SK-N-SH (cell line): ENCODE measurements around the gene AK2. TPM values are rescaled to one million over a fixed set of nuclear protein-coding genes. Genes with fewer than 3 reads are reported as not detected.

Experiments used
- CTCF ChIA-PET: fragments of 300-600, 350-600 bp; formaldehyde crosslinking; extraction: SDS; loops from one replicate; lab custom pipeline; 2021; lab: Yijun Ruan, JAX
- POLR2A ChIA-PET: fragments of 350-600 bp; sonication (Branson Sonifier 250); formaldehyde crosslinking; extraction: SDS; loops from one replicate; lab custom pipeline; 2020; ENCODE audit warnings: antibody characterized with exemption, inconsistent platforms; lab: Yijun Ruan, JAX
- DNase-seq: peaks from one replicate; pipeline ENCODE4 v3.0.0; 2012
- H2AFZ ChIP-seq: fragments of 200-600 bp; sonication (generic); 2 replicates; pipeline ENCODE4 v1.8.1; 2016; ENCODE audit warnings: antibody characterized with exemption, mild to moderate bottlenecking, low read depth
- H3F3A ChIP-seq: fragments of 200-600 bp; sonication (generic); replicated peaks from 2 replicates; pipeline ENCODE3; 2016; ENCODE audit warnings: antibody characterized with exemption, mild to moderate bottlenecking; ENCODE audit not compliant: insufficient read depth
- H3K27ac ChIP-seq, 2 experiments: fragments of 200-500 bp in 1 of 2; fragments of 200-600 bp in 1 of 2; sonication (Bioruptor generic) in 1 of 2; sonication (generic), shearing (Covaris generic) in 1 of 2; 2 replicates each; pipeline versions ENCODE4 v1.5.1 to v1.6.1; 2014 to 2016; ENCODE audit warnings: low read depth in 2 of 2, inconsistent platforms in 1 of 2, low read length in 1 of 2, mild to moderate bottlenecking in 1 of 2, mixed read lengths in 1 of 2
- H3K27me3 ChIP-seq: fragments of 200-600 bp; sonication (generic), shearing (Covaris generic); 2 replicates; pipeline ENCODE4 v1.6.1; 2016; ENCODE audit warnings: mixed run types; ENCODE audit not compliant: insufficient read depth
- H3K36me3 ChIP-seq, 2 experiments: fragments of 200-500 bp in 1 of 2; fragments of 200-600 bp in 1 of 2; sonication (Bioruptor generic) in 1 of 2; sonication (generic) in 1 of 2; replicated peaks in 1 of 2; 2 replicates each; pipeline versions ENCODE3 to v1.5.1; 2014 to 2016; ENCODE audit warnings: low read length in 1 of 2, mild to moderate bottlenecking in 1 of 2; ENCODE audit not compliant: insufficient read depth in 2 of 2, control insufficient read depth in 1 of 2
- H3K4me1 ChIP-seq, 2 experiments: fragments of 200-500 bp in 1 of 2; fragments of 200-600 bp in 1 of 2; sonication (Bioruptor generic) in 1 of 2; sonication (generic), shearing (Covaris generic) in 1 of 2; 2 replicates each; pipeline versions ENCODE4 v1.5.1 to v1.6.1; 2014 to 2016; ENCODE audit warnings: low read depth in 1 of 2, low read length in 1 of 2, mixed run types in 1 of 2; ENCODE audit not compliant: insufficient read depth in 2 of 2, control insufficient read depth in 1 of 2
- H3K4me2 ChIP-seq: fragments of 200-600 bp; sonication (generic), shearing (Covaris generic); 2 replicates; pipeline ENCODE4 v1.6.1; 2017; ENCODE audit warnings: mixed run types
- H3K4me3 ChIP-seq, 2 experiments: fragments of 200-500 bp in 1 of 2; fragments of 200-600 bp in 1 of 2; sonication (Bioruptor generic) in 1 of 2; sonication (generic), shearing (Covaris generic) in 1 of 2; 2 replicates each; pipeline versions ENCODE4 v1.5.1 to v1.8.1; 2014 to 2016; ENCODE audit warnings: low read depth in 2 of 2, inconsistent platforms in 1 of 2, low read length in 1 of 2, mild to moderate bottlenecking in 1 of 2, mixed read lengths in 1 of 2, moderate library complexity in 1 of 2
- H3K79me2 ChIP-seq: fragments of 200-600 bp; sonication (generic); 2 replicates; pipeline ENCODE4 v1.8.1; 2017; ENCODE audit warnings: mild to moderate bottlenecking; ENCODE audit not compliant: insufficient read depth
- H3K9ac ChIP-seq: fragments of 200-600 bp; sonication (generic); 2 replicates; pipeline ENCODE4 v1.6.1; 2017; ENCODE audit warnings: mixed run types
- H3K9me2 ChIP-seq: fragments of 200-600 bp; sonication (generic); 2 replicates; pipeline ENCODE4 v1.6.1; 2017; ENCODE audit warnings: mixed run types
- H3K9me3 ChIP-seq: fragments of 200-600 bp; sonication (generic); 2 replicates; pipeline ENCODE4 v1.6.1; 2017; ENCODE audit warnings: mixed run types, mild to moderate bottlenecking, moderate library complexity
- H4K20me1 ChIP-seq: fragments of 200-600 bp; sonication (generic); 2 replicates; pipeline ENCODE4 v1.6.1; 2017; ENCODE audit warnings: mild to moderate bottlenecking, mixed run types; ENCODE audit not compliant: insufficient read depth
- CHD2 ChIP-seq: fragments of 150-350 bp; IDR thresholded peaks from 2 replicates; pipeline ENCODE4 v1.6.1; 2018; ENCODE audit warnings: low read length; ENCODE audit not compliant: partially characterized antibody
- EP300 ChIP-seq, 2 experiments: IDR thresholded peaks; 2 replicates each; pipeline versions ENCODE4 v1.4.0 to v1.6.1; 2012; ENCODE audit warnings: borderline replicate concordance in 1 of 2, low read depth in 1 of 2, low read length in 1 of 2
- EZH2phosphoT487 ChIP-seq: fragments of 200-600 bp; sonication (generic); IDR thresholded peaks from 2 replicates; pipeline ENCODE4 v1.6.1; 2017; ENCODE audit warnings: low read depth, mixed run types, mild to moderate bottlenecking, antibody characterized with exemption, moderate library complexity, borderline replicate concordance
- GATA2 ChIP-seq: sonication (generic); formaldehyde crosslinking; IDR thresholded peaks from 2 replicates; pipeline ENCODE4 v1.5.0; 2020; ENCODE audit warnings: mild to moderate bottlenecking, missing genetic modification reagents
- JUND ChIP-seq: IDR thresholded peaks from 2 replicates; pipeline ENCODE4 v1.4.0; 2012
- MEF2A ChIP-seq: IDR thresholded peaks from 2 replicates; pipeline ENCODE4 v1.4.0; 2012; ENCODE audit warnings: low read depth, borderline replicate concordance
- NRF1 ChIP-seq: IDR thresholded peaks from 2 replicates; pipeline ENCODE4 v1.6.1; 2012; ENCODE audit warnings: low read depth, mild to moderate bottlenecking, low read length
- RFX5 ChIP-seq: IDR thresholded peaks from 2 replicates; pipeline ENCODE4 v1.6.1; 2012; ENCODE audit warnings: mild to moderate bottlenecking, improper control_type of control experiment, low read length
- RXRA ChIP-seq: IDR thresholded peaks from 2 replicates; pipeline ENCODE4 v1.4.0; 2012; ENCODE audit warnings: low read depth, mild to moderate bottlenecking, borderline replicate concordance
- SMC3 ChIP-seq: IDR thresholded peaks from 2 replicates; pipeline ENCODE4 v1.6.1; 2012; ENCODE audit warnings: low read depth, low read length, improper control_type of control experiment
- TAF1 ChIP-seq: IDR thresholded peaks from 2 replicates; pipeline ENCODE4 v1.6.1; 2012; ENCODE audit warnings: low read depth, mild to moderate bottlenecking, low read length, moderate library complexity, borderline replicate concordance
- TEAD4 ChIP-seq: IDR thresholded peaks from 2 replicates; pipeline ENCODE4 v1.4.0; 2012; ENCODE audit warnings: mild to moderate bottlenecking, borderline replicate concordance; ENCODE audit not compliant: insufficient read depth
- WGBS: methylation state at CpG from one replicate; pipeline ENCODE4 v1.1.6; 2017; ENCODE audit warnings: low lambda C conversion rate; 5-methylcytosine and 5-hydroxymethylcytosine counted together
- polyA plus RNA-seq, 3 experiments: library from polyadenylated mRNA; depleted of rRNA; stranded (reverse); fragments of >200 nt; gene quantifications; 2 replicates each; pipeline ENCODE4 v1.2.3, GENCODE V29; 2012
- TF ChIP-seq, protein P1 (sequence below): fragments of 200-600 bp; sonication (generic); IDR thresholded peaks from 2 replicates; pipeline ENCODE4 v1.6.1; 2017; ENCODE audit warnings: antibody characterized with exemption, mild to moderate bottlenecking, moderate library complexity
- TF ChIP-seq, protein P2 (sequence below): IDR thresholded peaks from 2 replicates; pipeline ENCODE4 v1.4.0; 2012; ENCODE audit warnings: low read depth, borderline replicate concordance
- TF ChIP-seq, protein P3 (sequence below): IDR thresholded peaks from 2 replicates; pipeline ENCODE4; 2012
- TF ChIP-seq, protein P4 (sequence below): IDR thresholded peaks from 2 replicates; pipeline ENCODE4 v1.4.0; 2012; ENCODE audit warnings: low read depth, borderline replicate concordance

The AK2 gene
- polyA plus RNA-seq, 1 of the 3 experiments (the other 2 are of a cell fraction): 191 TPM

DNA sequence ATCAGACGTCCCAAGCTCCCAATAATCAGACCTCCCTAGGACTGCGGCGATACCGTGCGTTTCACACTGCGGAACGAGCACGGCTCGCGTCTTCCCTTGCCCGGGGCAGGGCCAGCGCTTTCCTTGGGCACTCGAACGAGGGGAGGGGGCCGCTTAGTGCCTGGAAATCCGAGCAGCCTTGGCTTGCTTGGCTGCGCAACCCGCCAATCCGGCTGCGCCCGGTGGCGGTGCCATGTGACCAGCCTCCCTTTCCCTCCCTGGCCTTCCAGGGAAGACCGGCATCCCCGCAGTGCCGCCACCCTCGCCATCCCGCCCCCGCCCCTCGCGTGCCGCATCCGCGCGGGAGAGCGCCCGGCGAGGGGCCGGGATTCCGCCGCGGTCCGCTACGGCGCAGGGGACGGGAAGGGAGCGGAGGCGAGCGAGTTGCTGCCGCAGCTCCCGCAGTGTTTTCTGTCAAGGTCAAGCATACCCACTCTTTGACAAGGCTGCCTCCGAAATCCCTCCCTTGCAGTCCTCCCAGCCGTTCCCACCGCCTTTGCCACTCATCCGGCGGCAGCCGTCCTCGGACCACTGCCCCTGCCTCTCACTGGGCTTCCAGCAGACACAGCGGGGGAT, 63.8 kb downstream of the AK2 start (continued):
- TF ChIP-seq RFX5 (no peak), RXRA (no peak), TAF1 (no peak), EZH2phosphoT487 (no peak), SMC3 (no peak)
- TF ChIP-seq, protein P1, sequence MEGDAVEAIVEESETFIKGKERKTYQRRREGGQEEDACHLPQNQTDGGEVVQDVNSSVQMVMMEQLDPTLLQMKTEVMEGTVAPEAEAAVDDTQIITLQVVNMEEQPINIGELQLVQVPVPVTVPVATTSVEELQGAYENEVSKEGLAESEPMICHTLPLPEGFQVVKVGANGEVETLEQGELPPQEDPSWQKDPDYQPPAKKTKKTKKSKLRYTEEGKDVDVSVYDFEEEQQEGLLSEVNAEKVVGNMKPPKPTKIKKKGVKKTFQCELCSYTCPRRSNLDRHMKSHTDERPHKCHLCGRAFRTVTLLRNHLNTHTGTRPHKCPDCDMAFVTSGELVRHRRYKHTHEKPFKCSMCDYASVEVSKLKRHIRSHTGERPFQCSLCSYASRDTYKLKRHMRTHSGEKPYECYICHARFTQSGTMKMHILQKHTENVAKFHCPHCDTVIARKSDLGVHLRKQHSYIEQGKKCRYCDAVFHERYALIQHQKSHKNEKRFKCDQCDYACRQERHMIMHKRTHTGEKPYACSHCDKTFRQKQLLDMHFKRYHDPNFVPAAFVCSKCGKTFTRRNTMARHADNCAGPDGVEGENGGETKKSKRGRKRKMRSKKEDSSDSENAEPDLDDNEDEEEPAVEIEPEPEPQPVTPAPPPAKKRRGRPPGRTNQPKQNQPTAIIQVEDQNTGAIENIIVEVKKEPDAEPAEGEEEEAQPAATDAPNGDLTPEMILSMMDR: no peak
- TF ChIP-seq, protein P2, sequence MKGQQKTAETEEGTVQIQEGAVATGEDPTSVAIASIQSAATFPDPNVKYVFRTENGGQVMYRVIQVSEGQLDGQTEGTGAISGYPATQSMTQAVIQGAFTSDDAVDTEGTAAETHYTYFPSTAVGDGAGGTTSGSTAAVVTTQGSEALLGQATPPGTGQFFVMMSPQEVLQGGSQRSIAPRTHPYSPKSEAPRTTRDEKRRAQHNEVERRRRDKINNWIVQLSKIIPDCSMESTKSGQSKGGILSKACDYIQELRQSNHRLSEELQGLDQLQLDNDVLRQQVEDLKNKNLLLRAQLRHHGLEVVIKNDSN: peak; percentile 86

DNA sequence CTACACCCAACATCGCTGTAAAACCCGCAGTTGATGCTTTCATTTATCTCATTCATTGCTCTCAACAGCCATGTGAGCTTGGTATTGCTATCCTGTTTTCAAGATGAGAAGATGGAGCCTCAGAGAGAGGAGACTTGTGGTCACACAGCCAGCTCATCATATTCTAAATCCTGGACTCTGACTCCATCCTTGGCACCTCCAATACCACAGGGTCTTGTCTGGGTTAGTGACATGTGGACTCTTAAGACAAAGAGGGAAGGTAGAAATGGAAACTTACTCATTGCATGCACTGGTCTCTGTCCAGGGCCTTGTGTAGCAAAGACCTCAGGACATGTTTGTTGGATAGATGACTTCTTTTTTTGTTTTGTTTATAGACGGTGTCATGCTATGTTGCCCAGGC, 65.1 kb downstream of the AK2 start:
- no peaks in the 10 kb centered on the region for H3K9me2 ChIP-seq
- no peaks in the 10 kb centered on the region for H4K20me1 ChIP-seq
- peaks cover 18% of the 10 kb centered on the region for H3F3A ChIP-seq
- WGBS: 92% methylated on average over 3 of the region's 3 CpGs
- H3K4me1 ChIP-seq: peaks cover 4 to 10% of the 10 kb centered on the region in 2 experiments; a peak in 3 of 4 replicates
- no peak overlapping the region for H3K4me2 ChIP-seq
- no peaks in the 10 kb centered on the region for H3K9me3 ChIP-seq
- H3K4me3 ChIP-seq: no peak overlapping the region
- no peak overlapping the region for H2AFZ ChIP-seq
- no peaks in the 10 kb centered on the region for H3K36me3 ChIP-seq
- H3K27me3 ChIP-seq: no peaks in the 10 kb centered on the region
- TF ChIP-seq JUND (no peak), TEAD4 (no peak), CHD2 (no peak)
- TF ChIP-seq, all 33 proteins: peak for 0
- DNase-seq: no peak
- ChIA-PET CTCF (interaction anchor here (1.3 to 2.4 kb wide), 4 partner anchors 9 to 84 kb away, joined by 4 to 9 read pairs (median 5); no protein-coding TSS in a partner anchor), POLR2A (no interaction called here)
- Histone ChIP-seq H3K9ac (no peak overlapping the region), H3K27ac (no peak overlapping the region), H3K79me2 (no peaks in the 10 kb centered on the region)

DNA sequence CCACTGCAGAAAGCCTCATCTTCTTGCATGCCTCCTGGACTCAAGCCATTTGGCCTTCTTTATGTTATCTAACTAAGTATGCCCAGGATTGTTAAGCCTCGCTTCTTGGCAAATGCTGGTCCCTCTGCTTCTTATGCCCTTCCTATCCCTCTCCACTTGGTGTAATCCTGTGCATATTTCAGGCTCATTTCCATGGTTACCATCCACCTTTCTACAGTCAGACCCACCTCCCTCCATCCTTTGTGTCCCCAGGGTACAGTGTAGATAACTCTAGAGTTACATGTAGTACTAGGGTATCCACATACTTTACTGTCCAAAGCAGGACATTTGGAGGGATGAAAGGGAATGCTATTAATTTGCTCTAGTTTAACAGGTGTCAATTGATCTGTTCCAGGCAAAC, 65.5 kb downstream of the AK2 start:
- peaks cover 18% of the 10 kb centered on the region for H3F3A ChIP-seq
- WGBS: 95% methylated on average over 1 of the region's 1 CpG
- H3K27me3 ChIP-seq: no peaks in the 10 kb centered on the region
- H3K79me2 ChIP-seq: no peaks in the 10 kb centered on the region
- DNase-seq: no peak
- ChIA-PET POLR2A (no interaction called here), CTCF (interaction anchor here (2.1 to 2.4 kb wide), 3 partner anchors 14 to 37 kb away, joined by 6 to 9 read pairs (median 9); no protein-coding TSS in a partner anchor)
- H3K4me2 ChIP-seq: no peak overlapping the region
- H3K36me3 ChIP-seq: no peaks in the 10 kb centered on the region
- H3K4me3 ChIP-seq: no peak overlapping the region
- no peak overlapping the region for H3K9ac ChIP-seq
- no peak overlapping the region for H2AFZ ChIP-seq
- H3K9me3 ChIP-seq: no peaks in the 10 kb centered on the region
- H3K4me1 ChIP-seq: peaks cover 4 to 10% of the 10 kb centered on the region in 2 experiments; a peak in 3 of 4 replicates
- no peak overlapping the region for H3K27ac ChIP-seq
- no peaks in the 10 kb centered on the region for H3K9me2 ChIP-seq
- no peaks in the 10 kb centered on the region for H4K20me1 ChIP-seq
- TF ChIP-seq MEF2A (no peak), NRF1 (no peak), RFX5 (no peak), EP300 (IDR thresholded peaks at IDR 0.05; ENCODE audit: borderline replicate concordance in 1 of 2, low read depth in 1 of 2, low read length in 1 of 2) (no peak), GATA2 (CRISPR knock-in tag) (no peak)
- TF ChIP-seq, protein P3, sequence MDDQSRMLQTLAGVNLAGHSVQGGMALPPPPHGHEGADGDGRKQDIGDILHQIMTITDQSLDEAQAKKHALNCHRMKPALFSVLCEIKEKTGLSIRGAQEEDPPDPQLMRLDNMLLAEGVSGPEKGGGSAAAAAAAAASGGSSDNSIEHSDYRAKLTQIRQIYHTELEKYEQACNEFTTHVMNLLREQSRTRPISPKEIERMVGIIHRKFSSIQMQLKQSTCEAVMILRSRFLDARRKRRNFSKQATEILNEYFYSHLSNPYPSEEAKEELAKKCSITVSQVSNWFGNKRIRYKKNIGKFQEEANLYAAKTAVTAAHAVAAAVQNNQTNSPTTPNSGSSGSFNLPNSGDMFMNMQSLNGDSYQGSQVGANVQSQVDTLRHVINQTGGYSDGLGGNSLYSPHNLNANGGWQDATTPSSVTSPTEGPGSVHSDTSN: no peak
- TF ChIP-seq, protein P4, sequence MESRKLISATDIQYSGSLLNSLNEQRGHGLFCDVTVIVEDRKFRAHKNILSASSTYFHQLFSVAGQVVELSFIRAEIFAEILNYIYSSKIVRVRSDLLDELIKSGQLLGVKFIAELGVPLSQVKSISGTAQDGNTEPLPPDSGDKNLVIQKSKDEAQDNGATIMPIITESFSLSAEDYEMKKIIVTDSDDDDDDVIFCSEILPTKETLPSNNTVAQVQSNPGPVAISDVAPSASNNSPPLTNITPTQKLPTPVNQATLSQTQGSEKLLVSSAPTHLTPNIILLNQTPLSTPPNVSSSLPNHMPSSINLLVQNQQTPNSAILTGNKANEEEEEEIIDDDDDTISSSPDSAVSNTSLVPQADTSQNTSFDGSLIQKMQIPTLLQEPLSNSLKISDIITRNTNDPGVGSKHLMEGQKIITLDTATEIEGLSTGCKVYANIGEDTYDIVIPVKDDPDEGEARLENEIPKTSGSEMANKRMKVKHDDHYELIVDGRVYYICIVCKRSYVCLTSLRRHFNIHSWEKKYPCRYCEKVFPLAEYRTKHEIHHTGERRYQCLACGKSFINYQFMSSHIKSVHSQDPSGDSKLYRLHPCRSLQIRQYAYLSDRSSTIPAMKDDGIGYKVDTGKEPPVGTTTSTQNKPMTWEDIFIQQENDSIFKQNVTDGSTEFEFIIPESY: no peak
